Adrenal gland (tissue), 5 donors: Measurements from ENCODE around the gene ACBD6.

Source experiments
- POLR2A ChIP-seq, 2 donors: fragments of 450-650 bp; IDR thresholded peaks; one replicate each; pipeline ENCODE4 v1.6.1; 2017; ENCODE audit warnings: antibody characterized with exemption in 2 of 2, mild to moderate bottlenecking in 2 of 2, moderate library complexity in 1 of 2
- TF ChIP-seq, protein P1 (sequence below), 6 experiments: fragments of 450-650 bp in 4 of 6; fragments of 200-600 bp in 2 of 6; sonication (generic) in 1 of 6; IDR thresholded peaks; 1 replicate in 5 of 6; 2 replicates in 1 of 6; pipeline versions ENCODE4 v1.5.1 to v1.8.0; 2016 to 2021; ENCODE audit warnings: antibody characterized with exemption in 6 of 6, mild to moderate bottlenecking in 2 of 6, moderate library complexity in 1 of 6
- donor health status: DM: no; HTN: no; CAD: no.

DNA sequence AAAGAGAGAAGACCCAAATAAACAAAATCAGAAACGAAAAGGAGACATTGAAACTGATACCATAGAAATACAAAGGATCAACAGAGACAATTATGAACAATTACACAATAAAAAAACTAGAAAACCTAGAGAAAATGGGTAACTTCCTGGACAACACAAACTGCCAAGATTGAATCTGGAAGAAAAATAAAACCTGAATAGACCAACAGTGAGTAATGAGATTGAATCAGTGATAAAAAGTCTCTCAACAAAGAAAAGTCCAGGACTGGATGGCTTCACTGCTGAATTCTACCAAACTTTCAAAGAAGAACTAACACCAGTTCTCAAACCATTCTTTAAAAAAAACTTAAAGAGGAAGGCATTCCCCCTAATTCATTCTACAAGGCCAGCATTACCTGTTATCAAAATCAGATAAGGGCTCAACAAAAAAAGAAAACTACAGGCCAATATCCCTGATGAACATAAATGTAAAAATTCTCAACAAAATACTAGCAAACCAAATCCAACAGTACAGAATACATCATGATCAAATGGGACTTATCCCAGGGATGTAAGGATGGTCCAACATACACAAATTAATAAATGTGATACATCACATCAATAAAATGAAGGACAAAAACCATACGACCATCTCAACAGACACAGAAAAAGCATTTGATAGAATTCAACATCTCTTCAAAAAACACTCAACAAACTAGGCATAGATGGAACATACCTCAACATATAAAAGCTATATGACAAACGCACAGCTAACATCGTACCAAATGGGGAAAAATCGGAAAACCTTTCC lies 119.9 kb downstream of the ACBD6 start:
- TF ChIP-seq, protein P1, sequence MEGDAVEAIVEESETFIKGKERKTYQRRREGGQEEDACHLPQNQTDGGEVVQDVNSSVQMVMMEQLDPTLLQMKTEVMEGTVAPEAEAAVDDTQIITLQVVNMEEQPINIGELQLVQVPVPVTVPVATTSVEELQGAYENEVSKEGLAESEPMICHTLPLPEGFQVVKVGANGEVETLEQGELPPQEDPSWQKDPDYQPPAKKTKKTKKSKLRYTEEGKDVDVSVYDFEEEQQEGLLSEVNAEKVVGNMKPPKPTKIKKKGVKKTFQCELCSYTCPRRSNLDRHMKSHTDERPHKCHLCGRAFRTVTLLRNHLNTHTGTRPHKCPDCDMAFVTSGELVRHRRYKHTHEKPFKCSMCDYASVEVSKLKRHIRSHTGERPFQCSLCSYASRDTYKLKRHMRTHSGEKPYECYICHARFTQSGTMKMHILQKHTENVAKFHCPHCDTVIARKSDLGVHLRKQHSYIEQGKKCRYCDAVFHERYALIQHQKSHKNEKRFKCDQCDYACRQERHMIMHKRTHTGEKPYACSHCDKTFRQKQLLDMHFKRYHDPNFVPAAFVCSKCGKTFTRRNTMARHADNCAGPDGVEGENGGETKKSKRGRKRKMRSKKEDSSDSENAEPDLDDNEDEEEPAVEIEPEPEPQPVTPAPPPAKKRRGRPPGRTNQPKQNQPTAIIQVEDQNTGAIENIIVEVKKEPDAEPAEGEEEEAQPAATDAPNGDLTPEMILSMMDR (IDR thresholded peaks at IDR 0.05), result no peak
- no peak for TF ChIP-seq POLR2A (IDR thresholded peaks at IDR 0.05)
